Activated naive CD4-positive, alpha-beta T cell treated with anti-CD3 and anti-CD28 coated beads, Interleukin-2, amount 50 U/mL, for 24 hours (primary cell): Measurements from ENCODE around the gene CHMP6.

ENCODE experiments used
- H3K27ac Mint-ChIP-seq: one replicate; pipeline ENCODE4 v1.8.0; 2021; ENCODE audit warnings: mild to moderate bottlenecking, mixed read lengths
- H3K27me3 Mint-ChIP-seq: one replicate; pipeline ENCODE4 v1.8.0; 2021; ENCODE audit warnings: mixed read lengths
- H3K36me3 Mint-ChIP-seq: one replicate; pipeline ENCODE4 v1.8.0; 2021; ENCODE audit warnings: mixed read lengths
- H3K4me1 Mint-ChIP-seq: one replicate; pipeline ENCODE4 v1.8.0; 2021; ENCODE audit warnings: mixed read lengths
- H3K4me3 Mint-ChIP-seq: one replicate; pipeline ENCODE4 v1.8.0; 2021; ENCODE audit warnings: mild to moderate bottlenecking, mixed read lengths
- H3K9me3 Mint-ChIP-seq: one replicate; pipeline ENCODE4 v1.8.0; 2021; ENCODE audit warnings: mixed read lengths

Gene CHMP6

DNA sequence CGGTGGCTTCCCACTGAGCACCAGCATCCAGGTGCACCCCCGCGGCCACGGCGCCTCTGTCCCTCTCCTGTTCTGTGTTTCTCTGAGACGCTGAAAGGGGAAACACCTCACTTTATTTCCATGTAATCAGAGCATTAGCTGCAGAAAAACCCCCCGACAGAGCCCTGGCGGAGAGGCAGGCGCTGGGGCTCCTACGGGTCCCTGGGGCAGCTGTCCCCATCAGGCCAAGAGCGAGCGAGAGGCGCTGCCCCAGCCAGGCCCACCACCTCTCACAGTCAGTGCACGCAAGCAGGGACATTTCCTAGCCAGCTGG is 27.1 kb upstream of the CHMP6 start:
- Mint-ChIP-seq H3K27ac (no peak overlapping the region), H3K36me3 (peaks cover 8% of the 10 kb centered on the region), H3K9me3 (no peaks in the 10 kb centered on the region), H3K4me3 (no peak overlapping the region), H3K27me3 (no peaks in the 10 kb centered on the region), H3K4me1 (no peaks in the 10 kb centered on the region)

DNA sequence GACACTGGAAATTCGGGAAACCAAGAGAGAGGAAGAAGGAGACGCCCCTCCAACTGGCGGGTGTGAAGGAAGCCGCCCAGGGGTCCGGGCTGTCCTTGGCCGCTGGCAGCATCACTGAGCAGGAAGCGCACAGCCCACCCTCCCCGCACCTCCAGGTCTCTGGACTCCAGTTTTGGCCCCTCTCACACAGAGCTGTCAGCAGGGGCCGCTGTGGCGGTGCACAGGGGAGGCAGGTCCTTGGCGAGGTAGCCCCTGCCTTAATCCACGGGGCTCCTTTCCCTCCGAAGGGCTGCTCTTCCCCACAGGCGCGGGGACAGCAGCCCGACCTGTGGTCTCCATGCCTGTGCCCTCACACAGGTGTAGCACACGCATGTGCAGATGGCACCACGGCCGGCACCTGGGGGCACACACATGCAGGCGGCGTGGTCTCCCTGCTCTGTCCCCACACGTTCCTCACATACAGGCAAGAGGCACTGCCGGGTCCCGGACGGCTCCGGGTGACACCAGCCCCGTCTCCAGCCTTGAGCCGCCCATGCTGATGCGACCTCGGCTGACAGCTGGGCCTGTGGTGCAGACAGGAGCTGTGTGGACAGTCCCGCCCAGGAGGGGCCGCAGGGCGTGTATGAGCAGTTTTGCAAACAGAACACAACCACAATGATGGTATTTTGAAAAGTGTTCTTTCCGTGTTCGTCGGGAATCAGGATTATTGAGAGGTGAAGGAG is 26.6 kb upstream of the CHMP6 start:
- H3K4me3 Mint-ChIP-seq, result no peak overlapping the region
- H3K27me3 Mint-ChIP-seq, result no peaks in the 10 kb centered on the region
- H3K9me3 Mint-ChIP-seq, result no peaks in the 10 kb centered on the region
- no peaks in the 10 kb centered on the region for H3K4me1 Mint-ChIP-seq
- peak overlapping the region; percentile 80 for H3K27ac Mint-ChIP-seq
- peaks cover 8% of the 10 kb centered on the region for H3K36me3 Mint-ChIP-seq

DNA sequence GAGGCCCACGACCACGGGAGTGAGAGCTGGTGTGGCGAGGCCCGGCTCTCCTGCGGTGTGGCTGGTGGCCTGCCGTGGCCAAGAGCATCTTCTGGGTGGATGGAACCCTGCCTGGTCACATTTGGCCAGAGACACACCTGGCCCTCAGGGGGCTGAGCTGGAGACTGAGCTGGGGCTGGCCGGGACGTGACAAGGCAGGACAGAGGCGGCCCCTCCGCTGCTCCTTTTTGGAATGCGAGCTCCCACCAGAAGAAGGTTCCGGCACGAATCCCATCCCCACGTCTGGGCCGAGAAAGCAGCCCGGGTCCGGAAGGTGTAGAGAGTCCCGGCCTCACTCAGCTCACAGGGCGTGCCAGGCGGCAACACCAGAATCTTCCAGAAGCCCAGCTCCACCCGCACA is 26.0 kb upstream of the CHMP6 start:
- Mint-ChIP-seq H3K9me3 (no peaks in the 10 kb centered on the region), H3K36me3 (peaks cover 8% of the 10 kb centered on the region), H3K27ac (peak overlapping the region; percentile 80), H3K4me1 (peaks cover 5% of the 10 kb centered on the region), H3K27me3 (no peaks in the 10 kb centered on the region), H3K4me3 (no peak overlapping the region)

DNA sequence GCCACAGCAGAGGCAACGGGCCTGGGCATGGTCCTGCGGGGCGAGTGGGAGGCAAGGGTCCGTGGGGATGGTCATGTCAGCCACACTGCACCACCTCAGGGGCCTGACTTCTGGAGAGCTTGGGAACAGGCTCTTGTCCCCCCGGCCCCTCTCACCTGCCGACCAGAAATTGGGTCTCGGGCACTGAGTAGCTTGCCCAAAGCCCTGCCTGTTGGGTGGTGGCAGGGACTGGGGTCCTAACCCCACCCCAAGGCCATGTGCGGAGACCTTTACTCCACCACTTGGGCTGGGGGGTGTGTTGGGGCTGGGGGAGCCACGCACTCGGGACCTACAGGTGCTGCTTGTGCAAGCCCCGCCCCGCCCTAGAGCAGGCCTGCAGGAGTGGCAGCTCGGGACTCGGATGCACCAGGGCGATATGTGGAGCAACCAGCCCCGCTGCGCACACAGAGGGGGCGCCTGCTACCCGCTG is 24.2 kb upstream of the CHMP6 start:
- H3K9me3 Mint-ChIP-seq, result no peaks in the 10 kb centered on the region
- H3K27me3 Mint-ChIP-seq, result no peaks in the 10 kb centered on the region
- no peak overlapping the region for H3K27ac Mint-ChIP-seq
- peaks cover 6% of the 10 kb centered on the region for H3K4me1 Mint-ChIP-seq
- peaks cover 8% of the 10 kb centered on the region for H3K36me3 Mint-ChIP-seq
- no peak overlapping the region for H3K4me3 Mint-ChIP-seq

DNA sequence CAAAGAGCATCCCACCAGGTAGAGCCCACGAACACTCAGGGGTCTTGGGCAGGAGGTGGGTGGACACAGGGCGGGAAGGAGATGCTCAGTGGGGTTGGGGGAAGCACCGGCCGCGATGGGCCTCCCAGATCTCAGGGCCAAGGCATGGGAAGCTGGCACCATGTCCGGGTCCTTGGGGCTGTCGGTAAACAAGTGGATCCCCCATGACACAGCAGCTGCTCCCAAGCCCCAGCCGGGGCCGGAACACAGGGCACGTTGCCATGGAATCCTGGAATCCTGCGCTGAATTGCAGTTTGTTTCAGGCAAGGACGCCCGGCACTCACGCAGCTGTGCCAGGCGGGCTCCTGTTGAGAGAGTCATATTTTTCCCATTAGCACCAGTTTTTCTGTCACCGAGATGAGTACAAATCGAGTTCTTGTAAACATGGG is 23.0 kb upstream of the CHMP6 start:
- no peaks in the 10 kb centered on the region for H3K9me3 Mint-ChIP-seq
- H3K27me3 Mint-ChIP-seq, result no peaks in the 10 kb centered on the region
- peaks cover 6% of the 10 kb centered on the region for H3K4me1 Mint-ChIP-seq
- H3K27ac Mint-ChIP-seq, result no peak overlapping the region
- H3K4me3 Mint-ChIP-seq, result no peak overlapping the region
- peaks cover 8% of the 10 kb centered on the region for H3K36me3 Mint-ChIP-seq

DNA sequence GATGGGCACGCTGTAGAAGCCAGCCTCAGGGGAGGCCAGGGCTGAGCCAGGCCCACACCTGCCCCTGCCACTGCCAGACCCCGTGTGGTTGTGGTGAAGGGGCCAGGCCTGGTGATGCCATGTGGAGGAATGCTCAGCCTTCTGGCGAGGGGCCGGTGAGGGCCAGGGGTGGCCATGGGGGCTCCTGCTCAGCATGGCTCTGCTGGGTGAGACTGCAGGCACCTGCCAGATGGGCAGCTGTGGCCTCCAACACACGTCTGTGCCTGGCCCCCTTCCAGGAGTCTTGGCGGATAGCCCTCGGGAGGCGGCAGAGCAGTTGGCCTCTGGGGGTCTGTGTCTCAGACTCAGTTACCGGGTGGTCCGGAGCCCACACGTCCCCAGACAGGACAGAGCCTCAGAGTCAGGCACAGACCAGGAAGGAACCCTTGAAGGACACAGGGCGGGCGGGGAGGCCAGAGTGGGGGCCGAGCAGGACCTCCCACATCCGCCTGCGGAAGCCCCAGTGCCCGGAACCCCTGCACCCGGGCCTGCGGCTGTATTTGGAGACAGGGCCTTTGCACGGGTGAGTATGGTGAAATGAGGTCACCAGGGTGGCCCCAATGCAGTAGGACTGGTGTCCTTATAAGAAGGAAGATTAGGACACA is 22.5 kb upstream of the CHMP6 start:
- Mint-ChIP-seq H3K36me3 (peaks cover 8% of the 10 kb centered on the region), H3K4me3 (no peak overlapping the region), H3K9me3 (no peaks in the 10 kb centered on the region), H3K4me1 (peaks cover 6% of the 10 kb centered on the region), H3K27ac (no peak overlapping the region), H3K27me3 (no peaks in the 10 kb centered on the region)

DNA sequence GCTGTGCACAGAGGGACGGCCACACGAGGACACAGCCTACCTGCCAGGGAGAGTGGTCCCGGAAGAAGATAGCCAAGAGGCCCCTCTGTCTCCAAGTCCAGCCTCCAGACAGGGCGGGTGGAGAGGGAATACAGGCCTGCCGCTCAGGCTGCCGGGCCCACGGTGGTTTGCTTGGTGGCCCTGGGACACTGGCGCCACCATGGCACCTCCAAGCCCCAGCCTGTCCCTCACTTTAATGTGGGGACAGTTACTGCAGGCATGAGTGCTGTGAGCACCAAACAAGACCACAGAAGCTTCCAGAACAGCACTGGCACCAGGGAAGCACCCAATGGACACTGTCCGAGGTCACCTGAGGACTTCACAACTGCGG is 22.0 kb upstream of the CHMP6 start:
- Mint-ChIP-seq H3K4me3 (no peak overlapping the region), H3K27me3 (no peaks in the 10 kb centered on the region), H3K27ac (no peak overlapping the region), H3K9me3 (no peaks in the 10 kb centered on the region), H3K36me3 (peaks cover 3% of the 10 kb centered on the region), H3K4me1 (peaks cover 6% of the 10 kb centered on the region)

DNA sequence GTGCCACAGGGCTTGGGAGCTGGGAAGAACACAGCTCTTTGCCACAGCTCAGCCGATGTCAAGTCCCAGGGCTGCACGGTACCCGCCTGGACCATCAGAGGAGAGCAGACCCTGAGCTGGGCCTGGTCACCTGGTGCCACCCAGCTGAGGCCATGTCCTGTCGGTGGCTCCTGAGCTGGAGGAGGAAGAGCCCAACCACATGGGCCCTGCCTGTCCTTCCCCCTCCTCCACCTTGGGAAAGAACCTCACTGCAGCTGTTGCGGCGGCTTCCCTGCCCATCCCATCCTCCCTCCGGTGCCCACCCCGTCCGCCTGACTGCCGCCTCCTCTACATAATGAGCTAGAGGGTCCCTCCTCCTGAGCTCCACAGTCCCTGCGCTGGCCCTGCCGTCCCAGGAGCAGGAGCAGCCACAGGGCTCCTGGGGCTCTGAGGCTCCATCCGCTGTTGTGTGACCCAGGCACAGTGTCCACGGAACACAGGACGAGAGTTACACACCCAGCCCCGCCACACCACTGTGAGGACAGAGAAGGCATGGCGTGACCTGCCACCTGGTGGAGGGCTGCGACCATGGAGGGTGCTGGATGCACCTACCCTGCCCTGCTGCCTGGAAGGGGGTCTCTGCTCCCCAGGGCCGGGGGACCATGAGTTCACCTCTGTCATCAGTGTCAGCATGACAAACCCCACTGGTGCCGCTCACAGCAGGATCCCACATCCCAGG is 21.4 kb upstream of the CHMP6 start:
- Mint-ChIP-seq H3K4me1 (peaks cover 6% of the 10 kb centered on the region), H3K27me3 (no peaks in the 10 kb centered on the region), H3K36me3 (peaks cover 3% of the 10 kb centered on the region), H3K9me3 (no peaks in the 10 kb centered on the region), H3K27ac (peak overlapping the region; percentile 62), H3K4me3 (peak overlapping the region; percentile 58)

DNA sequence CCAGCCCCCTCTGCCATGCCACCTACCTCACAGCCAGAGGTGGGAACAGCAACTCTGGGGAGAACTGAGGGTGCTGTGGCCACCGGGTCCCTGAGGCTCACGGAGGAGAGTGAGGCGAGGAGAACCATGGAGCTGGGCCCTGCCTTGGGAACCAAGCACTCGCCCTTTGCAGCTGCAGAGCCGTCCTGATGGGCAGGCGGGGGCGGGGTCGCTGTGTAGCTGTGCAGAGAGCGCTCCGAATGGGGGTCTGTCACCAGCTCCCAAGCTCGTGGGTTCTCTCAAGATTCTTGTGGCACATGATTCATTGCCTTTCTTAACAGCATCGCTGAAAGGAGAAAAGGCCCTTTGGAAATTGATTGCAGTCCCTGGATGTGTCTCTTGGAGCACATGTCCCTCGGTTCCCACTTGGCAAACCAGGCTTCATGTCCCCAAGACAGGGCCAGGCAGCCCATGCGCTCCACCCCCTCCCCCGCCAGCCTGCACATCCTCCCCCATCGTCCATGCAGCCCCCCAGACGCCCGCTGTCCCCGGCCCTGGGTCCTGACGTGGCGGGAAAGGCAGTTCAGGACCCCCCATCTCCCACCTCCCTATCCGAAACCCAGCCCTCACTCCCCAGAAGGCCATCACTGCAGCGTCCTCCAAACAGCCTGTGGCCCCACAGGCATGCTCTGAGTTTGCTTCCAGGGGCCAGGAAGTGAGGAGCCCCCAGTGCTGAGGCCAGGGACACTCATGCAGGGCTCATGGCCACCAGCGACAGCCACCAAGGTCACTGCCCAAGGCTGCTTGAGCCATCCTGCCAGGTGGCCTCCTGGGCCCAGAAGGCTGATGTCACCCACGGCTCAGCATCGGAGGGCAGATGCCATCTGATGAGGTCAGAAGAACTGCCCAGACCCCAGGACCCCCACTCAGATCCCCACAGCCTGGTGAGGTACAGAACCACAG is 20.6 kb upstream of the CHMP6 start:
- Mint-ChIP-seq H3K36me3 (no peaks in the 10 kb centered on the region), H3K9me3 (no peaks in the 10 kb centered on the region), H3K27me3 (no peaks in the 10 kb centered on the region), H3K4me3 (no peak overlapping the region), H3K27ac (no peak overlapping the region), H3K4me1 (peaks cover 6% of the 10 kb centered on the region)

DNA sequence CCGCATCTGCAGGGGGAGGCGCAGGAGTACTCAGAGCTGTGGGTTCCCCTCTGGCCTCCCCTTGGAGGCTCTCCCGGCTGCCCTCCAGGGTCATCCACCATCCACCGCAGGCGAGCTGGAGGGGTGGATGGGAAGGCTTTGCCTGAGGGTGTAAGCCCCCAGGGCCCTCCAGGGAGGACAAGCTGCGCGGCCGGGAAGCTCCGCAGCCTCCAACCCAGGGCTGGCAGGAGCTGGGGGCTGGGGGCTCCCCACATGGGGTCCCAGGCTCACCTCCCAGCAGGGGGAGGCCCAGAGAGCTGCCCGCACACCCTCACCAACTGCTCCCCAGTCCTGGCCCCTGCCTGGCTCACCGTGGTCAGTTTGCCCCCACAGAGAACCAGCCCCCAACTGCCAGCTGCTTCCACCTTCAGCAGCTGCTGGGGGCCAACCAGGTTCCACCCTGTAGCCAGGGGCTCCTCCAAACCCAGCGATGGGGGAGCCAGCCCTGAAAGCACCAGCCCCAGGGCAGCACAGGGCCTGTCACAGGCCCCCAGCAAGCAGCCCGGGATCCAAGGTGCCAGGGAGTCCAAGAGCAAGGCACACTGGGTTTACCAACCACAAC is 19.8 kb upstream of the CHMP6 start:
- Mint-ChIP-seq H3K36me3 (no peaks in the 10 kb centered on the region), H3K4me1 (peaks cover 6% of the 10 kb centered on the region), H3K27me3 (no peaks in the 10 kb centered on the region), H3K27ac (no peak overlapping the region), H3K4me3 (no peak overlapping the region), H3K9me3 (no peaks in the 10 kb centered on the region)

DNA sequence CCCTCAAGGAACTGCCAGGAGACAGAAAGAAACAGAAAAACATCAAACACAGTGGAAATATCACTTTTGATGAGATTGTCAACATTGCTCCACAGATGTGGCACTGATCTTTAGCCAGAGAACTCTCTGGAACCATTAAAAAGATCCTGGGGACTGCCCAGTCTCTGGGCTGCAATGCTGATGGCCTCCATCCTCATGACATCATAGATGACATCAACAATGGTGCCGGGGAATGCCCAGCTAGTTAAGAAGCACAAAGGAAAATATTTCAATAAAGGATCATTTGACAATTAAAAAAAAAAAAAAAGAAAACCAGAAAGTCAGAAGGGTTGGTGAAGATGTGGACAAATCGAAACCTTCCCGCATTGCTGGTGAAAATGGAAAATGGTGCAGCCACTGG is 14.9 kb upstream of the CHMP6 start:
- H3K4me3 Mint-ChIP-seq, result no peak overlapping the region
- peak overlapping the region; percentile 35 for H3K27ac Mint-ChIP-seq
- H3K36me3 Mint-ChIP-seq, result peaks cover 1% of the 10 kb centered on the region
- peaks cover 3% of the 10 kb centered on the region for H3K27me3 Mint-ChIP-seq
- H3K4me1 Mint-ChIP-seq, result peaks cover 11% of the 10 kb centered on the region
- H3K9me3 Mint-ChIP-seq, result no peaks in the 10 kb centered on the region

DNA sequence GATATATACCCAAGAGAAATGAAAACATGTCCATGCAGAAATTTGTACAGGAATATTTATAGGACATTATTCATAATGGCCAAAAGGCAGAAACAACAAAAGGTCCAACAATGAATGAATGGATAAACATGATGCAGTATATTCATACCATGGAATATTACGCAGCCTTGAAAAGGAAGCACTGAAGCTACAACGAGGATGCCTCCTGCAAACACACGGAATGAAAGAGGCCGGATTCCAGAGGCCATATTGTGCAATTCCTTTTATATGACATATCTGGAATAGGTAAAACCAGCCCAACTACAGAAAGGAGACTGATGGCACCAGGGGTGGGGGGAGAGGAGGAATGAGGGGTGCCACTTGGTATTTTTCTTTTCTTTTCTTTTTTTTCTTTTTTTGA is 14.5 kb upstream of the CHMP6 start:
- peaks cover 3% of the 10 kb centered on the region for H3K27me3 Mint-ChIP-seq
- peak overlapping the region; percentile 35 for H3K27ac Mint-ChIP-seq
- peaks cover 1% of the 10 kb centered on the region for H3K36me3 Mint-ChIP-seq
- peaks cover 11% of the 10 kb centered on the region for H3K4me1 Mint-ChIP-seq
- no peaks in the 10 kb centered on the region for H3K9me3 Mint-ChIP-seq
- no peak overlapping the region for H3K4me3 Mint-ChIP-seq

DNA sequence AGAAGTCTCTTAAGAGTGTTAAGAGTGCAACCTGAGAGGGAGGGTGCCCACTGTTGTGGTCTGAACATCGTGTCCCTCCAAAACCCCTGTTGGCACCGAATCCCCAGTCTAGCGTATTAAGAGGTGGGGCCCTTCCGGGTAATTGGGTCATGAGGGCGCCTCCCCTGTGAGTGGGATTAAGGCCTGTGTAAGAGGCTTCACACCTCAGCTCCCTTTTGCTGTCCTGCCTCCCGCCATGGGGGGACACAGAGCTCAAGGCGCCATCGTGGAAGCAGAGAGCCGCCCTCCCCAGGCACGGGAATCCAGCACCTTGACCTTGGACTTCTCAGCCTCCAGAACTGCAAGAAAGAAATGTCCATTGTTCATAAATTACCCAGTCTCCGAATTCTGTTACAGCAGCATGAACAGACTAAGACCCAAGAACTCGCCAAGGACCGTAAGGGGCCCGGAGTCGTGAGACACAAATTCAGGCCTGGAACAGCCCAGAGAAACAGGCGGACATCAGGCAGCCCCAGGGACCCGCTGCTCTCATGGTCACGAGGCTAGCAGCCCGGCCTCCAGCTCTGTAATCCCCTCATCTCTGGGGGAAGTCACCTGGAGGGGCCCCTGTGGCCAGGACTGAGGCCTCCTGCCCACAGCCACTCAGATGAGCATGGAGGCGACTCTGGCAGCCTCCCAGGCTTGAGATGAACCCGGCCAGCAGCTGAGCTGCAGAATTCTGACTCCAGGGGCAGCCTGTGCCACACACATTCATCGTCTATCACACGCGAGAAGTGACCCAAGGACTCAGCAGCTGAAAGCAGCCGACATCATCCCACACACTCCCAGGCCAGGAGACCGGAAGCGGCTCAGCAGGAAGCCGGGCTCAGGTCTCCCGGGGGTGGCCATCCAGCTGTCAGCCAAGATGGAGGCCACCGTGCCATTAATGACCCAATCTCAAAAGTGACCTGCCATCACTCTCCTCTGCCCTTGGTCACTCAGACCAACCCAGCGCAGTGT is 12.8 kb upstream of the CHMP6 start:
- no peak overlapping the region for H3K4me3 Mint-ChIP-seq
- H3K9me3 Mint-ChIP-seq, result no peaks in the 10 kb centered on the region
- H3K36me3 Mint-ChIP-seq, result peaks cover 1% of the 10 kb centered on the region
- H3K4me1 Mint-ChIP-seq, result peaks cover 11% of the 10 kb centered on the region
- no peak overlapping the region for H3K27ac Mint-ChIP-seq
- peaks cover 3% of the 10 kb centered on the region for H3K27me3 Mint-ChIP-seq
